Activated CD8-positive, alpha-beta memory T cell treated with anti-CD3 and anti-CD28 coated beads, Interleukin-2, amount 10 ng/mL, durations not matched to agents 7 days and 5 days (primary cell): Measurements from ENCODE around the gene PHF20. TPM values are rescaled to one million over a fixed set of nuclear protein-coding genes. Genes with fewer than 3 reads are reported as not detected.

Experiments
- total RNA-seq, 2 experiments: library from RNA; stranded (reverse); gene quantifications; one replicate each; pipeline ENCODE4 v1.2.3, GENCODE V29; 2021

PHF20 gene
- total RNA-seq, 2 experiments from 2014 or later, result 50.8 to 52.4 TPM

Other genes with a start within 250 kb of the PHF20 start
- gene C20orf173, start 242.4 kb upstream of the PHF20 start, total RNA-seq, result not detected
- gene ERGIC3, start 229.9 kb upstream of the PHF20 start, total RNA-seq, result 100 to 1,000 TPM; 115 to 128 TPM
- gene SPAG4, start 156.2 kb upstream of the PHF20 start, total RNA-seq, result 1 to 10 TPM; 4.3 to 5.2 TPM
- 100 to 1,000 TPM; 277 to 286 TPM for gene CPNE1, start 107.1 kb upstream of the PHF20 start, total RNA-seq
- 100 to 1,000 TPM; 101 to 137 TPM for gene RBM12, start 107.1 kb upstream of the PHF20 start, total RNA-seq
- gene NFS1, start 72.7 kb upstream of the PHF20 start, total RNA-seq, result 10 to 100 TPM; 34.6 to 35.1 TPM
- gene ROMO1, start 72.6 kb upstream of the PHF20 start, total RNA-seq, result 100 to 1,000 TPM; 115 to 122 TPM
- gene RBM39, start 29.8 kb upstream of the PHF20 start, total RNA-seq, result 100 to 1,000 TPM; 357 to 360 TPM
- gene SCAND1, start 182.5 kb downstream of the PHF20 start, total RNA-seq, result 10 to 100 TPM; 61.2 to 63.9 TPM
- gene CNBD2, start 196.6 kb downstream of the PHF20 start, total RNA-seq, result 1 to 10 TPM; 5.2 to 7.8 TPM